K562 (cell line): ENCODE data around the gene DOK3. TPM values are rescaled to one million over a fixed set of nuclear protein-coding genes. Genes with fewer than 3 reads are reported as not detected.

Source experiments
- ATAC-seq: fragments of 200-7000 bp; cut with Tn5 transposase; 3 replicates; pipeline ENCODE4 v1.9.1; 2020; ENCODE audit warnings: moderate library complexity
- BruUV-seq: library from RNA; stranded (reverse); fragments of 400-500 nt; replicated peaks from 2 replicates; lab custom pipeline; 2021; lab: Mats Ljungman, UMichigan
- CTCF ChIA-PET: fragments of 300-600 bp; formaldehyde crosslinking; extraction: SDS; loops from one replicate; lab custom pipeline; 2021; ENCODE audit warnings: low intra/inter-chr PET ratio; lab: Yijun Ruan, JAX
- POLR2A ChIA-PET: fragments of 300-600, 350-650 bp; sonication (Branson Sonifier 250); formaldehyde crosslinking; extraction: SDS; loops from one replicate; lab custom pipeline; 2021; ENCODE audit warnings: antibody characterized with exemption, inconsistent platforms; lab: Yijun Ruan, JAX
- DNase-seq, 4 experiments: peaks; one replicate each; pipeline versions ENCODE4 v3.0.0 to v3.0.0-alpha.2; 2011 to 2018; ENCODE audit warnings: low spot score in 3 of 4, mixed read lengths in 3 of 4; ENCODE audit errors: extremely low read depth in 1 of 4
- FAIRE-seq: peaks from 2 replicates; lab custom pipeline; 2011; peaks lifted over from hg19 to GRCh38; lab: Jason Lieb, UNC
- H2AFZ ChIP-seq: 2 replicates; pipeline ENCODE4 v1.6.0; 2011; ENCODE audit warnings: low read depth, low read length, control low read depth, inconsistent platforms
- H3K27ac ChIP-seq: fragments of 200-600 bp; 3 replicates; pipeline ENCODE4 v1.8.0; 2011; ENCODE audit warnings: low read depth, mild to moderate bottlenecking, control low read depth, inconsistent platforms, low read length, moderate library complexity, mixed read lengths; ENCODE audit errors: extremely low read depth
- H3K27me3 ChIP-seq, 2 experiments: fragments of 300-600 bp in 1 of 2; 2 replicates in 1 of 2; 3 replicates in 1 of 2; pipeline versions ENCODE4 v1.6.0 to v1.8.0; 2011; ENCODE audit warnings: inconsistent platforms in 2 of 2, low read length in 2 of 2, mild to moderate bottlenecking in 1 of 2, mixed read lengths in 1 of 2, moderate library complexity in 1 of 2; ENCODE audit not compliant: control insufficient read depth in 2 of 2, insufficient read depth in 2 of 2
- H3K36me3 ChIP-seq: fragments of 300-600 bp; 3 replicates; pipeline ENCODE4 v1.8.0; 2011; ENCODE audit warnings: mild to moderate bottlenecking, low read length, inconsistent platforms; ENCODE audit not compliant: control insufficient read depth, insufficient read depth
- H3K4me1 ChIP-seq, 2 experiments: fragments of 200-600 bp in 1 of 2; replicated peaks in 1 of 2; 2 replicates in 1 of 2; 3 replicates in 1 of 2; pipeline versions ENCODE4 v1.5.1 to v1.8.0; 2011; ENCODE audit warnings: inconsistent platforms in 2 of 2, low read length in 2 of 2, mild to moderate bottlenecking in 1 of 2, mixed read lengths in 1 of 2, moderate library complexity in 1 of 2; ENCODE audit not compliant: control insufficient read depth in 2 of 2, insufficient read depth in 2 of 2
- H3K4me2 ChIP-seq: 2 replicates; pipeline ENCODE4 v1.6.1; 2011; ENCODE audit warnings: low read length, control low read depth, inconsistent platforms, mixed read lengths; ENCODE audit not compliant: insufficient read depth
- H3K4me3 ChIP-seq: fragments of 200-600 bp; sonication (generic), shearing (Covaris generic); 2 replicates; pipeline ENCODE4 v1.5.1; 2016; ENCODE audit warnings: control low read depth, inconsistent platforms
- H3K79me2 ChIP-seq: fragments of 200-600 bp; 3 replicates; pipeline ENCODE4 v1.8.0; 2011; ENCODE audit warnings: low read length, inconsistent platforms; ENCODE audit not compliant: control insufficient read depth, insufficient read depth
- H3K9ac ChIP-seq, 2 experiments: 2 replicates each; pipeline versions ENCODE4 v1.6.0 to v1.6.1; 2011; ENCODE audit warnings: low read depth in 2 of 2, low read length in 2 of 2, control low read depth in 1 of 2, inconsistent platforms in 1 of 2, mild to moderate bottlenecking in 1 of 2, mixed read lengths in 1 of 2; ENCODE audit not compliant: insufficient read depth in 1 of 2
- H3K9me1 ChIP-seq: one replicate; pipeline ENCODE4 v1.6.0; 2011; ENCODE audit warnings: inconsistent platforms, mild to moderate bottlenecking, low read length, moderate library complexity; ENCODE audit not compliant: control insufficient read depth, insufficient read depth
- H3K9me3 ChIP-seq: replicated peaks from 2 replicates; pipeline ENCODE4 v1.5.1; 2011; ENCODE audit warnings: low read depth, low read length, inconsistent platforms; ENCODE audit not compliant: control insufficient read depth, insufficient read depth
- H4K20me1 ChIP-seq: replicated peaks from 2 replicates; pipeline ENCODE4 v1.6.1; 2011; ENCODE audit warnings: low read length, inconsistent platforms, mixed read lengths; ENCODE audit not compliant: control insufficient read depth, insufficient read depth
- NCOA4 ChIP-seq: fragments of 450-650 bp; IDR thresholded peaks from 2 replicates; pipeline ENCODE4 v1.6.1; 2018; ENCODE audit warnings: mild to moderate bottlenecking; ENCODE audit not compliant: partially characterized antibody
- TSC22D4 ChIP-seq: fragments of 450-650 bp; IDR thresholded peaks from 2 replicates; pipeline ENCODE4 v1.6.1; 2016; ENCODE audit warnings: missing genetic modification characterization, missing biosample characterization, control low read depth
- WHSC1 ChIP-seq: IDR thresholded peaks from one replicate; pipeline ENCODE4 v1.6.1; 2012; ENCODE audit warnings: low read length, control low read depth, inconsistent platforms
- WGBS: fragments of 100-300 bp; shearing (Covaris generic); methylation state at CpG from one replicate; pipeline ENCODE4 v1.1.6; 2016; ENCODE audit warnings: low coverage, mixed read lengths; ENCODE audit not compliant: insufficient coverage; ENCODE audit errors: missing lambda C conversion rate; 5-methylcytosine and 5-hydroxymethylcytosine counted together
- in situ Hi-C: fragments of 300-500 bp; cut with MboI; formaldehyde crosslinking; loops from 4 replicates; pipeline ENCODE4 v1.15.0; 2018; ENCODE audit warnings: inconsistent platforms, mixed read lengths
- intact Hi-C: fragments of 100-400 bp; cut with micrococcal nuclease; formaldehyde crosslinking; loops from 2 replicates; pipeline ENCODE4 v1.14.2; 2022
- polyA plus RNA-seq, 8 experiments: library from polyadenylated mRNA; depleted of rRNA in 4 of 8; stranded (reverse) in 5 of 8; unstranded in 3 of 8; fragments of >200 nt; fragmentation: Nextera tagmentation in 2 of 8; fragmentation: Illumina TruSeq in 1 of 8; extraction: Ambion mirVana in 2 of 8; extraction: Trizol in 1 of 8; gene quantifications; 2 replicates each; pipeline versions ENCODE4 v1.2.1 to v1.2.3, GENCODE V29; 2011 to 2014; ENCODE audit warnings: inconsistent platforms in 1 of 8, missing spikeins in 1 of 8
- total RNA-seq, 7 experiments: library from RNA; depleted of rRNA in 6 of 7; stranded (reverse); fragments of >200 nt in 6 of 7; fragmentation: Illumina TruSeq in 2 of 7; extraction: Trizol in 2 of 7; gene quantifications; 2 replicates each; pipeline versions ENCODE4 v1.2.1 to v1.2.3, GENCODE V29; 2011 to 2021; ENCODE audit warnings: low replicate concordance in 1 of 7
- TF ChIP-seq, protein P1 (sequence below): sonication (generic); formaldehyde crosslinking; IDR thresholded peaks from 2 replicates; pipeline ENCODE4 v1.4.0; 2020; ENCODE audit warnings: mild to moderate bottlenecking, missing genetic modification reagents

Gene DOK3
- total and polyA plus RNA-seq, 9 of the 15 experiments (the other 6 are each of a cell fraction or from before 2014, with no cell fraction given) = 1.3 to 23.0 (median 8.0) TPM

DNA sequence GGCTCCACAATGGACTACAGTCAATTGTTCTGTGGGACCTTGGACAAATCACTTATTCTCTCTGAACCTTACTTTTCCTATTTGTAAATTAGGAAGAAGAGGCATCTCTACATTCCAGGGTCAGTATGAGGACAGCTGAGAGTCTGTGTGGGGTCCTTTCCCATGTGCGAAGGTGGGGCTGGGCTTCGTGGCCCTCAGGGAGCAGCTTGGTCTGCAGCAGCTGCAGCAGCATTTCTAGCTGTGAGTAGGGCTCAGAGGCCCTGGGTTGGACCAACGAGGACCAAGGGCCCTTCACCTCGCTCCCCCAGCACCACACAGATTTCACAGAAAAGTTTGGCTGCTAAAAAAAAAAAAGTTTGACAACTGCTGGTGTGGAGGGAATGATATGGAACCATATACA is 16.6 kb upstream of the DOK3 start:
- Histone ChIP-seq H3K4me2 (no peak overlapping the region), H2AFZ (no peak overlapping the region), H3K27ac (no peak overlapping the region), H3K9ac (peak overlapping the region in 1 of 2 experiments; percentile 46; a peak in 1 of 4 replicates), H3K36me3 (peaks cover 87% of the 10 kb centered on the region), H3K79me2 (no peaks in the 10 kb centered on the region), H3K9me3 (no peaks in the 10 kb centered on the region), H3K4me1 (peaks cover 24 to 43% of the 10 kb centered on the region in 2 experiments), H3K4me3 (no peak overlapping the region), H3K27me3 (no peaks in the 10 kb centered on the region), H3K9me1 (peaks cover 3% of the 10 kb centered on the region), H4K20me1 (peaks cover 17% of the 10 kb centered on the region)
- no peak for DNase-seq
- CTCF ChIA-PET = interaction anchor here (0.6 to 0.7 kb wide), 2 partner anchors 11 to 36 kb away, joined by 3 read pairs; no protein-coding TSS in a partner anchor
- ATAC-seq = no peak
- in situ Hi-C loops (no loop called here), intact Hi-C loops (no loop called here)
- no peak for FAIRE-seq
- BruUV-seq = no TSS peak
- TF ChIP-seq, protein P1, sequence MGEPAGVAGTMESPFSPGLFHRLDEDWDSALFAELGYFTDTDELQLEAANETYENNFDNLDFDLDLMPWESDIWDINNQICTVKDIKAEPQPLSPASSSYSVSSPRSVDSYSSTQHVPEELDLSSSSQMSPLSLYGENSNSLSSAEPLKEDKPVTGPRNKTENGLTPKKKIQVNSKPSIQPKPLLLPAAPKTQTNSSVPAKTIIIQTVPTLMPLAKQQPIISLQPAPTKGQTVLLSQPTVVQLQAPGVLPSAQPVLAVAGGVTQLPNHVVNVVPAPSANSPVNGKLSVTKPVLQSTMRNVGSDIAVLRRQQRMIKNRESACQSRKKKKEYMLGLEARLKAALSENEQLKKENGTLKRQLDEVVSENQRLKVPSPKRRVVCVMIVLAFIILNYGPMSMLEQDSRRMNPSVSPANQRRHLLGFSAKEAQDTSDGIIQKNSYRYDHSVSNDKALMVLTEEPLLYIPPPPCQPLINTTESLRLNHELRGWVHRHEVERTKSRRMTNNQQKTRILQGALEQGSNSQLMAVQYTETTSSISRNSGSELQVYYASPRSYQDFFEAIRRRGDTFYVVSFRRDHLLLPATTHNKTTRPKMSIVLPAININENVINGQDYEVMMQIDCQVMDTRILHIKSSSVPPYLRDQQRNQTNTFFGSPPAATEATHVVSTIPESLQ (CRISPR knock-in tag) = no peak
- no peak for TF ChIP-seq NCOA4
- no peak for TF ChIP-seq WHSC1
- TF ChIP-seq TSC22D4 (tag) = no peak
- WGBS = 91% methylated on average over 4 of the region's 4 CpGs
- POLR2A ChIA-PET = interaction anchor here (0.7 to 2.0 kb wide), 2 partner anchors 12 to 19 kb away, joined by 3 to 5 read pairs; no protein-coding TSS in a partner anchor
